ENCODE measurements around the gene IGF2BP1.

- TF ChIP-seq CTCF (IDR thresholded peaks at IDR 0.05; ENCODE audit: low read length), result no peak
- TF ChIP-seq EZH2 (optimal IDR thresholded peaks at IDR 0.05; ENCODE audit: low read depth, low read length), result no peak
- TF ChIP-seq EZH2phosphoT487 (IDR thresholded peaks at IDR 0.05; ENCODE audit: low read length), result no peak
These were observed 91.9 kb downstream of the IGF2BP1 start for GRCh38 chr17:49089094-49089493.
